Vagina (tissue), 2 donors: Measurements from ENCODE around the gene TBC1D23.

Source experiments
- POLR2A ChIP-seq, 2 donors: fragments of 450-650 bp; IDR thresholded peaks; one replicate each; pipeline ENCODE4 v1.6.1; 2017; ENCODE audit warnings: antibody characterized with exemption in 2 of 2, mild to moderate bottlenecking in 2 of 2, moderate library complexity in 2 of 2
- POLR2AphosphoS5 ChIP-seq, 2 donors: sonication (generic); formaldehyde crosslinking; IDR thresholded peaks; one replicate each; pipeline ENCODE4 v1.9.0; 2017; ENCODE audit warnings: antibody characterized with exemption in 2 of 2, mild to moderate bottlenecking in 2 of 2, low read depth in 1 of 2; ENCODE audit not compliant: insufficient read depth in 1 of 2
- TF ChIP-seq, protein P1 (sequence below), 3 experiments: fragments of 450-650 bp in 2 of 3; fragments of 200-600 bp in 1 of 3; sonication (generic) in 1 of 3; IDR thresholded peaks; one replicate each; pipeline ENCODE4 v1.5.1; 2017 to 2019; ENCODE audit warnings: antibody characterized with exemption in 3 of 3, mild to moderate bottlenecking in 2 of 3, moderate library complexity in 2 of 3

DNA sequence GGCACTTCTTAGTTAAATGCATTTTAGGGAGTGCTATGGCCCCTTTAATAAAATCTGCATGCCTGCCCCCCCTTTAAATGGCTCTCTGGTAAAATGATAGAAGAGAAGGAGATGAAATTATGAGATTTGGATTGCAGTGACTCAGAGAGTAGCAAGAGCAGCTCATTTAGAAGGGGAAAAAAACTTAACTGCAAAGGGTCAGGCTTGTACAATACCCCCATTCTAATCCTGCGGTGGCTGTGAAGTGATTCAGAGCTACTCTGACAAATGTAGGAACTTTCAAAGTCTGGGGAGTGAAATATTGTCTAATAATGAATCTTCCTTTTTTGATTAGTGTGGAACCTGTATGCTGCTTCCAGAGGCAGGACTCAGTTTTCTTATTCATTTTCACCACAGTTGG is 44.1 kb upstream of the TBC1D23 start:
- TF ChIP-seq, protein P1, sequence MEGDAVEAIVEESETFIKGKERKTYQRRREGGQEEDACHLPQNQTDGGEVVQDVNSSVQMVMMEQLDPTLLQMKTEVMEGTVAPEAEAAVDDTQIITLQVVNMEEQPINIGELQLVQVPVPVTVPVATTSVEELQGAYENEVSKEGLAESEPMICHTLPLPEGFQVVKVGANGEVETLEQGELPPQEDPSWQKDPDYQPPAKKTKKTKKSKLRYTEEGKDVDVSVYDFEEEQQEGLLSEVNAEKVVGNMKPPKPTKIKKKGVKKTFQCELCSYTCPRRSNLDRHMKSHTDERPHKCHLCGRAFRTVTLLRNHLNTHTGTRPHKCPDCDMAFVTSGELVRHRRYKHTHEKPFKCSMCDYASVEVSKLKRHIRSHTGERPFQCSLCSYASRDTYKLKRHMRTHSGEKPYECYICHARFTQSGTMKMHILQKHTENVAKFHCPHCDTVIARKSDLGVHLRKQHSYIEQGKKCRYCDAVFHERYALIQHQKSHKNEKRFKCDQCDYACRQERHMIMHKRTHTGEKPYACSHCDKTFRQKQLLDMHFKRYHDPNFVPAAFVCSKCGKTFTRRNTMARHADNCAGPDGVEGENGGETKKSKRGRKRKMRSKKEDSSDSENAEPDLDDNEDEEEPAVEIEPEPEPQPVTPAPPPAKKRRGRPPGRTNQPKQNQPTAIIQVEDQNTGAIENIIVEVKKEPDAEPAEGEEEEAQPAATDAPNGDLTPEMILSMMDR (IDR thresholded peaks at IDR 0.05) = no peak
- TF ChIP-seq POLR2A (IDR thresholded peaks at IDR 0.05) = no peak
- no peak for TF ChIP-seq POLR2AphosphoS5 (IDR thresholded peaks at IDR 0.05; ENCODE audit: insufficient read depth in 1 of 2, low read depth in 1 of 2)
